Smooth muscle cell (in vitro differentiated cells): ENCODE measurements around the gene RMND1. TPM values are rescaled to one million over a fixed set of nuclear protein-coding genes. Genes with fewer than 3 reads are reported as not detected.
"Not testable (repeated sequence)": the region's sequence is repeated elsewhere in the genome, so short reads cannot be mapped to it uniquely, and the experiment has no call there.

ENCODE experiments used
- DNase-seq: peaks from one replicate; lab custom pipeline; 2025; ENCODE audit not compliant: unreplicated experiment; lab: John Stamatoyannopoulos, UW
- H2AFZ ChIP-seq: fragments of 200-600 bp; sonication (generic); 2 replicates; pipeline ENCODE4 v1.6.0; 2016; ENCODE audit warnings: antibody characterized with exemption, low read depth, mild to moderate bottlenecking
- H3F3A ChIP-seq: fragments of 200-600 bp; sonication (generic); 2 replicates; pipeline ENCODE4 v1.6.0; 2017; ENCODE audit warnings: antibody characterized with exemption, low read depth
- H3K27ac ChIP-seq: fragments of 200-600 bp; sonication (generic); 2 replicates; pipeline ENCODE4 v1.5.1; 2016; ENCODE audit warnings: low read depth, mild to moderate bottlenecking
- H3K27me3 ChIP-seq: fragments of 200-600 bp; sonication (generic); 2 replicates; pipeline ENCODE4 v1.6.1; 2016; ENCODE audit warnings: low read depth, mild to moderate bottlenecking
- H3K36me3 ChIP-seq: fragments of 200-600 bp; sonication (generic); 2 replicates; pipeline ENCODE4 v1.5.1; 2016; ENCODE audit warnings: low read depth
- H3K4me1 ChIP-seq: fragments of 200-600 bp; sonication (generic); 2 replicates; pipeline ENCODE4 v1.5.1; 2016; ENCODE audit warnings: low read depth
- H3K4me2 ChIP-seq: fragments of 200-600 bp; sonication (generic); 2 replicates; pipeline ENCODE4 v1.6.0; 2016; ENCODE audit warnings: mild to moderate bottlenecking
- H3K4me3 ChIP-seq: fragments of 200-600 bp; sonication (generic); 2 replicates; pipeline ENCODE4 v1.5.1; 2016; ENCODE audit warnings: mild to moderate bottlenecking
- H3K79me2 ChIP-seq: fragments of 200-600 bp; sonication (generic); 2 replicates; pipeline ENCODE4 v1.6.0; 2016; ENCODE audit warnings: low read depth, mild to moderate bottlenecking
- H3K9ac ChIP-seq: fragments of 200-600 bp; sonication (generic); 2 replicates; pipeline ENCODE4 v1.6.0; 2016; ENCODE audit warnings: low read depth
- H3K9me3 ChIP-seq: fragments of 200-600 bp; sonication (generic); replicated peaks from 2 replicates; pipeline ENCODE4 v1.5.1; 2016; ENCODE audit warnings: low read depth
- H4K20me1 ChIP-seq: fragments of 200-600 bp; sonication (generic); 2 replicates; pipeline ENCODE4 v1.6.0; 2016; ENCODE audit warnings: low read depth
- WGBS: methylation state at CpG from one replicate; pipeline ENCODE4 v1.1.7; 2016; ENCODE audit warnings: low lambda C conversion rate; 5-methylcytosine and 5-hydroxymethylcytosine counted together
- polyA plus RNA-seq: library from polyadenylated mRNA; unstranded; fragments of >200 nt; fragmentation: Nextera tagmentation; extraction: Ambion mirVana; gene quantifications from 2 replicates; pipeline ENCODE4 v1.2.1, GENCODE V29; 2016
- total RNA-seq: library from RNA; depleted of rRNA; stranded (reverse); fragments of >200 nt; gene quantifications from 2 replicates; pipeline ENCODE4 v1.2.3, GENCODE V29; 2014
- TF ChIP-seq, protein P1 (sequence below): fragments of 200-600 bp; sonication (generic); IDR thresholded peaks from 2 replicates; pipeline ENCODE4 v1.5.1; 2017; ENCODE audit warnings: borderline replicate concordance, mild to moderate bottlenecking, antibody characterized with exemption; ENCODE audit not compliant: insufficient read depth, poor library complexity, severe bottlenecking

RMND1 gene
- total and polyA plus RNA-seq, 2 experiments from 2014 or later, result 13.0 to 27.9 TPM

DNA sequence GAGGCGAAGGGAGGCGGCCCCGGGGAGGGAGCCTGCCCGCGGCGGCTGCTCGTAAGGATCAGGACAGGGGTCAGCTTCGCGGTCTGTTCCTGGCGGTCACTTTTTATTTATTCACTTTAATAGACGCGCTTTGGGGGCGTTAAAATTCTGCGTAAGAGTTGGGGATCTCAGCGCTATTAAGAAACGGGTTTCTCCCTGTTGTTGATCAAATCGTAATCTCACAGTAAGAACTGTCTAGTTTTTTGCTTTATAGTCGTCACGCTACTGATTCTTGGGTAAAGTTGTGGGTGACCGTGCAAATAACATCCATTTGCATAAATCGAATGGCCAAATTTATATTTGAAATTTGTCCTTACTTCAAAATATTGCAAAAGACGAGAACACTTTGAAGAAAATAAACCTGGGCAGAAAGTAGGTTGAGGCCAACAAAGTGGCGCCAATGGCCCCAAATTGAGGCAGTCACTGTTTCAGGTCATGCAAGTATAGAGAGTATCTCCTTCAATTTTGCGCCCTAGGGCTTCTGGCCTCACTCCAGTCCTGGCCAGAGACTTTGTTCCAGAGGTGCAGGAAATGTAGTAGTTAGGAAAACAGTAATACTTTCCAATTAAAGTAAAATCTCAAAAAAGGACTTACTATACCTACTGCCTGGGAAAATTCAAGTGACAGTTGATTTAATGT lies 963 bp upstream of the RMND1 start:
- peaks cover 2% of the 10 kb centered on the region for H3K36me3 ChIP-seq
- DNase-seq, result no peak
- H3K4me2 ChIP-seq, result peak overlapping the region; percentile 95
- H3F3A ChIP-seq, result no peaks in the 10 kb centered on the region
- H3K4me3 ChIP-seq, result peak overlapping the region; percentile 89
- peak overlapping the region; percentile 90 for H3K9ac ChIP-seq
- TF ChIP-seq, protein P1, sequence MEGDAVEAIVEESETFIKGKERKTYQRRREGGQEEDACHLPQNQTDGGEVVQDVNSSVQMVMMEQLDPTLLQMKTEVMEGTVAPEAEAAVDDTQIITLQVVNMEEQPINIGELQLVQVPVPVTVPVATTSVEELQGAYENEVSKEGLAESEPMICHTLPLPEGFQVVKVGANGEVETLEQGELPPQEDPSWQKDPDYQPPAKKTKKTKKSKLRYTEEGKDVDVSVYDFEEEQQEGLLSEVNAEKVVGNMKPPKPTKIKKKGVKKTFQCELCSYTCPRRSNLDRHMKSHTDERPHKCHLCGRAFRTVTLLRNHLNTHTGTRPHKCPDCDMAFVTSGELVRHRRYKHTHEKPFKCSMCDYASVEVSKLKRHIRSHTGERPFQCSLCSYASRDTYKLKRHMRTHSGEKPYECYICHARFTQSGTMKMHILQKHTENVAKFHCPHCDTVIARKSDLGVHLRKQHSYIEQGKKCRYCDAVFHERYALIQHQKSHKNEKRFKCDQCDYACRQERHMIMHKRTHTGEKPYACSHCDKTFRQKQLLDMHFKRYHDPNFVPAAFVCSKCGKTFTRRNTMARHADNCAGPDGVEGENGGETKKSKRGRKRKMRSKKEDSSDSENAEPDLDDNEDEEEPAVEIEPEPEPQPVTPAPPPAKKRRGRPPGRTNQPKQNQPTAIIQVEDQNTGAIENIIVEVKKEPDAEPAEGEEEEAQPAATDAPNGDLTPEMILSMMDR, result no peak
- H4K20me1 ChIP-seq, result peaks cover 8% of the 10 kb centered on the region
- peaks cover 19% of the 10 kb centered on the region for H3K4me1 ChIP-seq
- peak overlapping the region; percentile 86 for H3K27ac ChIP-seq
- H3K9me3 ChIP-seq, result no peaks in the 10 kb centered on the region
- peak overlapping the region; percentile 93 for H2AFZ ChIP-seq
- H3K79me2 ChIP-seq, result peaks cover 38% of the 10 kb centered on the region
- no peaks in the 10 kb centered on the region for H3K27me3 ChIP-seq
- WGBS, result 2% methylated on average over 24 of the region's 24 CpGs

DNA sequence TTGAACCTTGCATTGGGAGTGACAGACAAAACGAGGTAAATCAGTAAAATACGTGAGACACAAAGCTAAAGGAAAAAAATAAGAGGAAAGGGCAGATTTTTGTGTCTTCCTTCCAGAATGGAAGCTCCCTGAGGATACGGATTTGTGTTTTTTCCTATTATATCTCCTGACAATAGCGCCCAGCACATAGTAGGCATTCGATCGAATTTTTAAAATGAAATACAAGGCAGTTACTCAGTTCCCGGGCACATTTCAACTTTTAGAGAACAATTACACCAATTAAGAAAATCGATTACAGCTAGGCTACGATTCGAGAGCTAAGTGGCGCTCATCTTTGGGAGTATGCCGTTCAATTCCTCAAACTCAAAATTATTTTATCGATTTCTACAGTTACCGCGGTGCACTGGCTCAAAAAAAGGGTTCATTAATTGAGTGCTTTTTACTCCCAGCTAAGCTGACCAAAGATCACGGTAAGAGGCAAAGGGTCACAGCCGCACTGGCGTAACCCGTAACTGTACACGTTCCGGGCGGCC lies 443 bp downstream of the RMND1 start:
- no peak for DNase-seq
- TF ChIP-seq, protein P1, result no peak
- WGBS, result 4% methylated on average over 22 of the region's 22 CpGs

DNA sequence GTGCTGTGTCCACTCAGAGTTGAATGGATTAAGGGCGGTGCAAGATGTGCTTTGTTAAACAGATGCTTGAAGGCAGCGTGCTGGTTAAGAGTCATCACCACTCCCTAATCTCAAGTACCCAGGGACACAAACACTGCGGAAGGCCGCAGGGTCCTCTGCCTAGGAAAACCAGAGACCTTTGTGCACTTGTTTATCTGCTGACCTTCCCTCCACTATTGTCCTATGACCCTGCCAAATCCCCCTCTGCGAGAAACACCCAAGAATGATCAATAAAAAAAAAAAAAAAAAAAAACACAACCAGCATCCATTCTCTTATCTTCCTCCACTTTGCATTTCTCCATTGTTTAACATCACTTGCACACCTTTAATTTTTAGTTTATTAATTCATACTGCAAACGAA lies 998 bp downstream of the RMND1 start:
- 68% methylated on average over 6 of the region's 6 CpGs for WGBS
- peaks cover 22% of the 10 kb centered on the region for H3K4me1 ChIP-seq
- H2AFZ ChIP-seq, H3K36me3 ChIP-seq, H4K20me1 ChIP-seq, H3K9me3 ChIP-seq, H3K9ac ChIP-seq, DNase-seq, H3K27me3 ChIP-seq, H3F3A ChIP-seq, H3K27ac ChIP-seq: not testable (repeated sequence)
- H3K4me3 ChIP-seq, result peak overlapping the region; percentile 68
- H3K79me2 ChIP-seq, result peaks cover 38% of the 10 kb centered on the region
- peak overlapping the region; percentile 87 for H3K4me2 ChIP-seq

More for the DNA sequence above, 443 bp downstream of the RMND1 start:
- H3K9me3 ChIP-seq, result no peaks in the 10 kb centered on the region
- peaks cover 22% of the 10 kb centered on the region for H3K4me1 ChIP-seq
- no peaks in the 10 kb centered on the region for H3K27me3 ChIP-seq
- H2AFZ ChIP-seq, result peak overlapping the region; percentile 15
- no peaks in the 10 kb centered on the region for H3K36me3 ChIP-seq
- H3K79me2 ChIP-seq, result peaks cover 38% of the 10 kb centered on the region
- peak overlapping the region; percentile 87 for H3K4me2 ChIP-seq
- H3F3A ChIP-seq, result peaks cover 6% of the 10 kb centered on the region
- peak overlapping the region; percentile 42 for H3K27ac ChIP-seq
- peak overlapping the region; percentile 68 for H3K4me3 ChIP-seq
- H4K20me1 ChIP-seq, result peaks cover 8% of the 10 kb centered on the region
- peak overlapping the region; percentile 43 for H3K9ac ChIP-seq

DNA sequence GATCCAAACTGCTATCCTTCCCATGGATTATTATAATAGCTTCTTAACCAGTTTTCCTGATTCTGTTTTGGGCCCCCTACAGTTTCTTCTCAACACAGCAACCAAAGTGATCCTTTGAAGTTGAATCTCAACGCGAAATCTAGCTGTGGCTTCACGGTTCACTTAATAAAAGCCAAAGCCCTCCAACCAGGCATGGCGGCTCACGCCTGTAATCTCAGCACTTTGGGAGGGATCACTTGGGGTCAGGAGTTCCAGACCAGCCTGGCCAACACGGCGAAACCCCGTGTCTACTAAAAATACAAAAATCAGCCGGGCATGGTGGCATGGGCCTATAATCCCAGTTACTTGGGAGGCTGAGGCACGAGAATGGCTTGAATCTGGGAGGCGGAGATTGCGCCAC lies 3.3 kb downstream of the RMND1 start:
- Histone ChIP-seq H4K20me1 (no peaks in the 10 kb centered on the region), H3K9ac (no peak overlapping the region), H3K27ac (no peak overlapping the region), H3F3A (peaks cover 14% of the 10 kb centered on the region), H3K4me3 (no peak overlapping the region), H2AFZ (no peak overlapping the region), H3K4me2 (no peak overlapping the region), H3K79me2 (peaks cover 30% of the 10 kb centered on the region), H3K9me3 (no peaks in the 10 kb centered on the region), H3K27me3 (no peaks in the 10 kb centered on the region), H3K36me3 (no peaks in the 10 kb centered on the region), H3K4me1 (peaks cover 8% of the 10 kb centered on the region)
- no peak for DNase-seq
- 94% methylated on average over 12 of the region's 12 CpGs for WGBS
- TF ChIP-seq, protein P1, result no peak
